ENCODE data around the gene EPN1.

The EPN1 gene

GRCh38 chr19:55670280-55671053 lies 4.6 kb upstream of the EPN1 start:
- Histone ChIP-seq H3K9me3 (no peaks in the 10 kb centered on the region), H3K4me1 (ENCODE audit: control insufficient read depth in 1 of 2, insufficient read depth in 1 of 2, low read depth in 1 of 2, low read length in 1 of 2) (peaks cover 6 to 8% of the 10 kb centered on the region in 2 experiments), H3K27me3 (no peaks in the 10 kb centered on the region), H3K27ac (no peak overlapping the region), H3K36me3 (peaks cover 73% of the 10 kb centered on the region), H3K4me3 (ENCODE audit: low read depth in 1 of 2, low read length in 1 of 2) (no peak overlapping the region)
- no peak for TF ChIP-seq CTCF (IDR thresholded peaks at IDR 0.05)

DNA sequence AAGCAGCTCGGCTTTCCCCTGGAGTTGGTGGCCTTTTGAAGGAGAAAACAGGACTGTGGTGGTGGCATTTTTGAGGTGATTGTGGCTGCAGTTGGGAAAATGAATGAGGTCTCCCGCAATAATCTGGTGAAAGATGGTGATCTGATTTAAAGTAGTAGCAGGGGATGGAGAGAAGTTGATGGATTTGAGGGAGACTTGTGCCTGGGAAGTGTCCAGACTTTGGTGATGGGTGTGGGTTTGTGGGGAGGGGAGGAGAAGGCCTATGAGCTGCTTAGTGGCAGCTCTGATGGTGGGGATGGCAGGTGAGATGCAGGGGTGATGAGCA lies 4.0 kb upstream of the EPN1 start:
- H3K4me1 ChIP-seq (ENCODE audit: control insufficient read depth in 1 of 2, insufficient read depth in 1 of 2, low read depth in 1 of 2, low read length in 1 of 2): peaks cover 11 to 13% of the 10 kb centered on the region in 2 experiments
- H3K4me3 ChIP-seq (ENCODE audit: low read depth in 1 of 2, low read length in 1 of 2): no peak overlapping the region
- H3K36me3 ChIP-seq: peaks cover 67% of the 10 kb centered on the region

GRCh38 chr19:55672418-55672817 lies 2.6 kb upstream of the EPN1 start:
- H3K27ac ChIP-seq: no peak overlapping the region
- H3K36me3 ChIP-seq: peaks cover 53% of the 10 kb centered on the region
- no peak overlapping the region for H3K4me3 ChIP-seq (ENCODE audit: low read depth in 1 of 2, low read length in 1 of 2)
- peaks cover 25 to 27% of the 10 kb centered on the region in 2 experiments for H3K4me1 ChIP-seq (ENCODE audit: control insufficient read depth in 1 of 2, insufficient read depth in 1 of 2, low read depth in 1 of 2, low read length in 1 of 2)
- no peaks in the 10 kb centered on the region for H3K27me3 ChIP-seq
- TF ChIP-seq CTCF (IDR thresholded peaks at IDR 0.05): no peak
- no peaks in the 10 kb centered on the region for H3K9me3 ChIP-seq

More for the DNA sequence above, 4.0 kb upstream of the EPN1 start:
- Histone ChIP-seq H3K9me3 (no peaks in the 10 kb centered on the region), H3K27me3 (no peaks in the 10 kb centered on the region), H3K27ac (no peak overlapping the region)
- no peak for TF ChIP-seq CTCF (IDR thresholded peaks at IDR 0.05)

DNA sequence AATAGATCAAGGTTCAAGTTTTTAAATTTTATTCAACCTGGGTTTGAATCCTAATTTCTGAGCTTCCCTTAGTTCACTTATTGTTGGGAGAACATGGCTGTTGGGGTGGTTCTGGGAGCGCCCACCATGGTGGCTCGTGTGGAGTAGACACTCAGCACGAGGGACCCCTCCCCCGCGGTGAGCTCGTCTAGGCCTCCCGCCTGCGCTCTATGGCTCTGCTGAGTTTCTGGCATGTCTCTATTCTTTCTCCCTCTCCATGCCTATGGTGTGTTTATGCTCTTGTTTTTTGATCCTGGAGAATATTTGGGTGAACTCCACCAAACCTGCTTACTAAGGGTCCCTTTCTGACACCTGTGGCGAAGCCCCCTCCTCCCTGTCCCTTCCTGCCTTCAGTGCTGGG lies 1.6 kb upstream of the EPN1 start:
- no peak for TF ChIP-seq CTCF (IDR thresholded peaks at IDR 0.05)
- Histone ChIP-seq H3K27me3 (no peaks in the 10 kb centered on the region), H3K4me3 (ENCODE audit: low read depth in 1 of 2, low read length in 1 of 2) (no peak overlapping the region), H3K27ac (peak overlapping the region; percentile 95), H3K4me1 (ENCODE audit: control insufficient read depth in 1 of 2, insufficient read depth in 1 of 2, low read depth in 1 of 2, low read length in 1 of 2) (peaks cover 35% of the 10 kb centered on the region in 2 experiments), H3K9me3 (no peaks in the 10 kb centered on the region), H3K36me3 (peaks cover 52% of the 10 kb centered on the region)

GRCh38 chr19:55673889-55674288 lies 1.1 kb upstream of the EPN1 start:
- Histone ChIP-seq H3K27me3 (no peaks in the 10 kb centered on the region), H3K9me3 (no peaks in the 10 kb centered on the region), H3K27ac (peak overlapping the region; percentile 95), H3K4me1 (ENCODE audit: control insufficient read depth in 1 of 2, insufficient read depth in 1 of 2, low read depth in 1 of 2, low read length in 1 of 2) (peaks cover 35% of the 10 kb centered on the region in 2 experiments), H3K4me3 (ENCODE audit: low read depth in 1 of 2, low read length in 1 of 2) (no peak overlapping the region), H3K36me3 (peaks cover 52% of the 10 kb centered on the region)
- TF ChIP-seq CTCF (IDR thresholded peaks at IDR 0.05): no peak

All from neutrophil (primary cell).